Mammary epithelial cell (primary cell): ENCODE measurements around the gene HEXA.

Experiments used
- EZH2 ChIP-seq: IDR thresholded peaks from 2 replicates; pipeline ENCODE4 v1.6.1; 2012; ENCODE audit warnings: low read length, inconsistent platforms, borderline replicate concordance
- TF ChIP-seq, protein P1 (sequence below), 2 donors: IDR thresholded peaks in 1 of 2; conservative IDR thresholded peaks in 1 of 2; 2 replicates each; pipeline ENCODE4 v1.5.1; 2011 to 2012; ENCODE audit warnings: inconsistent platforms in 2 of 2, low read length in 2 of 2, mild to moderate bottlenecking in 2 of 2, control low read depth in 1 of 2, low read depth in 1 of 2; ENCODE audit not compliant: insufficient read depth in 1 of 2; ENCODE audit errors: extremely low read depth in 1 of 2

DNA sequence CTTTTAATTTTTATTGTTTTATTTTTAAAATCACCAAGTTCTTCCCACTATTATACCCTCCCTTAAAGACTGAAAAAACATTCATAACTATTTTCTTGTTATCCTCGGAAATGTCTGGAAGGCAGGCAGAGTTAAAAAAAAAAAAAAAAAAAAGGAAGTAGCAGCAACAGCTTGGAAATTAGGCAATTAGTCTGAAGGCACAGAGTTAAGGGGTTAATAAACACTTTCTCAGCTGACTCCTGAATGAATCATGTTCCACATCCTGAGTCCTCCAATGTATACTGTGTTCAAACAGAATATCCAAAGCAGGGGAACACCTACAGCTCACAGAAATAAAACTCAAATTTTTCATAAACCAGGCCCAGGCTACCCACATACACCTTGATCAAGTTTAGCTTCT lies 5.8 kb downstream of the HEXA start:
- TF ChIP-seq, protein P1, sequence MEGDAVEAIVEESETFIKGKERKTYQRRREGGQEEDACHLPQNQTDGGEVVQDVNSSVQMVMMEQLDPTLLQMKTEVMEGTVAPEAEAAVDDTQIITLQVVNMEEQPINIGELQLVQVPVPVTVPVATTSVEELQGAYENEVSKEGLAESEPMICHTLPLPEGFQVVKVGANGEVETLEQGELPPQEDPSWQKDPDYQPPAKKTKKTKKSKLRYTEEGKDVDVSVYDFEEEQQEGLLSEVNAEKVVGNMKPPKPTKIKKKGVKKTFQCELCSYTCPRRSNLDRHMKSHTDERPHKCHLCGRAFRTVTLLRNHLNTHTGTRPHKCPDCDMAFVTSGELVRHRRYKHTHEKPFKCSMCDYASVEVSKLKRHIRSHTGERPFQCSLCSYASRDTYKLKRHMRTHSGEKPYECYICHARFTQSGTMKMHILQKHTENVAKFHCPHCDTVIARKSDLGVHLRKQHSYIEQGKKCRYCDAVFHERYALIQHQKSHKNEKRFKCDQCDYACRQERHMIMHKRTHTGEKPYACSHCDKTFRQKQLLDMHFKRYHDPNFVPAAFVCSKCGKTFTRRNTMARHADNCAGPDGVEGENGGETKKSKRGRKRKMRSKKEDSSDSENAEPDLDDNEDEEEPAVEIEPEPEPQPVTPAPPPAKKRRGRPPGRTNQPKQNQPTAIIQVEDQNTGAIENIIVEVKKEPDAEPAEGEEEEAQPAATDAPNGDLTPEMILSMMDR (conservative IDR thresholded peaks at IDR 0.05 in 1 of 2, IDR thresholded peaks at IDR 0.05 in 1 of 2; ENCODE audit: extremely low read depth in 1 of 2, insufficient read depth in 1 of 2, low read depth in 1 of 2, low read length in 2 of 2) = no peak
- no peak for TF ChIP-seq EZH2
